ENCODE measurements around the gene CHCHD6.

Gene CHCHD6

DNA sequence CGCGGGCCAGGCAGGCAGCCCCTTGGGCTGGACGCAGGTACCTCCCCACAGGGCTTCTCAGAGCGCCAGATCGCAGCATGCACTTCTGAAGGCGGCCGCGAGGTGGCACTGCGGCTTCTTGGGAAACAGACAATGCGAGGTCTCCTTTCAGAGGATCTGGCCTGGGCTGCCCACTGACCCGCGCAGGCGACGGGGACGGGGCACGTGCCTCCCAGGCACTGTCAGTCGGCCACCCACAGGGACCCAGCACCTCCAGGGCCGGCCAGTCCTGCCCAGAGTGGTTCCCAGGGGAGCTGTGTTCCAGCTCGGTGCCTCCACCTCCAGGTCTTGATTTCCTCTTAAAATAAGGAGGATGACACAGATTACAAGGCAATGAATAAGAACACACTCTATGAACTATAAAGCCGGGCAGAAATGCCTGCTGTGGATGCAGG is 24.7 kb upstream of the CHCHD6 start:
- TF ChIP-seq GATA1 (IDR thresholded peaks at IDR 0.05; ENCODE audit: low read depth, low read length) (no peak), POLR2A (IDR thresholded peaks at IDR 0.05; ENCODE audit: low read length) (no peak)
- peak; percentile 60 to 76 for DNase-seq

DNA sequence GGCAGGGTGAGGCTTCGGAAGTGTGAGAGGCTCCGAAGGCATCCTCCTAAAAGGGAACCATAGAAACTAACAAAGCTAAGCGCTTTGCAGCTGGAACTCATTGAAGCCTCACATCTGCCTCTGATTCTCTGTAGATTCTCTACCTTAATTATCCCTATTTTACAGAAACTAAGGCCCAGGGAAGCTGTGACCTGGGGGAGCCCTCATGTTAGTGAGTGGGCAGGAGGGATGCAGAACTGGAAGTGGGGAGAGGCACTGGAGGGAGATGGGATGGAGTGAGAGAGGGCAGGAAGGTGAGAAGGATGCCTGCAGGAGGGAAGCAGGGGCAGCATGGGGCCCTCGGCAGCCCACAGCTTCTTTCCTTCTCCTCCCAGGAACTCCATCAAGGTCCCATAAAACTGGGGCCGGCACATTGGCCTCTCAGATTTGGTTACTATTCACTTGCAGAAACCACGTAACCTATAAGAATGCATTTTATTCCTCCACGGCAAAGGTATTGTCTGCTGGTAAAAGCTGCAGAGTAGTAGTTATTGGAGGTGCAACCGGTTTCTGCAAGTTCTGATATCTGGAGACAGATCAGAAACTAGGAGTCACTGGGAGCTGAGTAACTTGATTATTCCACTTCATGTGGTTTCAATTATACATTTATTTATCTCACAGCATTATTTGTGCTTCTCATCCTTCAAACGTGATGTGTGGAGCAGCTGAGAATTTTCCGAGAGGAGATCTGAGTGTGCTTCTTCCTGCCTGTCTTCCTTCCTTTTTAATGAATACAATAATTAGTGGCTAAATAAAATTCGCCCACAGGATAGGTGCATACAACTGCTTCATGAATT is 24.0 kb upstream of the CHCHD6 start:
- TF ChIP-seq POLR2A (IDR thresholded peaks at IDR 0.05; ENCODE audit: low read length) (no peak), GATA1 (IDR thresholded peaks at IDR 0.05; ENCODE audit: low read depth, low read length) (no peak)
- DNase-seq, result no peak

DNA sequence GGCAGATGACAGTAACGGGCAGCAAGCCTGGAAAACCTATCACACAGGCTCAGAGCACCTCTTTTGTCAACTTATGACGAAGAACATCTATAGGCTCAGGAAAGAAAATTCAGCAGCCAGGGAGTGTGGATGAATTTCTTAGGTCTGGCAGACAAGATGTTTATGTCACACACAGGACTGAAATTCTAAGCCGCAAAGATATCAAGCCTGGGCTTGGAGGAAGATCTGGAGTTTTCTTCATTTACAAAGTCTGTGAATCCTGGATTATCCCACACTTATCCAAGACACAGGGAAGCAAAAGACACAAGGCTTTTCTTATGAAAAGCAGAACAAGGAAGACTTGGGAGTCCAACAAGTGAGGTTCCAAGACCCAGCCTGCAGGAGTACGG is 23.4 kb upstream of the CHCHD6 start:
- no peak for TF ChIP-seq GATA1 (IDR thresholded peaks at IDR 0.05; ENCODE audit: low read depth, low read length)
- TF ChIP-seq POLR2A (IDR thresholded peaks at IDR 0.05; ENCODE audit: low read length), result no peak
- no peak for DNase-seq

DNA sequence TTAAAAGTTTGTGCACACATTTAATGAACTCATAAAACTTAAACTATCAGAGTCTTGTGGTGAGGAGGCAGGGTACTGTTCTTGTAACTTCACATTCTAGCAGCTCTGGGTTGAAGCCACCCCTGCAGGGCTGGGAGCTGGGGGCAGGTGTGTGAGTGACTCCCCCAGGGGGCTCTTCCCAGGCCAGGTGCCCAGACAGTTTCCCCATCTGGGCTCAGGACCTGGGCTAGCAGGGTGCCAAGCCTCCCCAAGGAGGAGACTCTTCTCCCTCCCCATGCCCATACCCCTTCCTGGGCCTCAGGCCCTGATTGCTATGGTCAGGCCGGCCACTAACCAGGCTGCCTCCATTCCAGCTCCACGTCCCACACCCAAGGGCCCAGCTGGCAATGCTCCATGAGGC is 22.0 kb upstream of the CHCHD6 start:
- DNase-seq, result no peak

DNA sequence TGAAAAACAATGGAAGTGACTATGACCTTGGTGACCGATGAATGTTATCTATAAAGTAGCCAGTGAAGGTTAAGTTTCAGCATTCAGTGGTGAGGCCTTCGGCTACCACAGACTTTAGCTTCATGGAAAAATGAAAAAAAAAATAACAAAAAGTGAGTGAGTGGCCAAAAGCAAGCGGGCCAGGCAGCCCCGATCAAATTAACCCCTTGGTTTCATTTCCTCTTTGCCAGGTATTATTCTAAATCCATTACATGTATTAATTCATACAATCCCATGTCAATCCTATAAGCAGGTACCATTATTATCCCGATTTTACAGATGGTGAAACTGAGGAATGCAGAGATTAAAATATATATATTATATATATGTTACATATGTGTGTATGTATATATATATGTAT is 21.0 kb upstream of the CHCHD6 start:
- TF ChIP-seq POLR2A (IDR thresholded peaks at IDR 0.05; ENCODE audit: low read length) (no peak), GATA1 (IDR thresholded peaks at IDR 0.05; ENCODE audit: low read depth, low read length) (no peak)
- no peak for DNase-seq

More for the DNA sequence above, 22.0 kb upstream of the CHCHD6 start:
- TF ChIP-seq GATA1 (IDR thresholded peaks at IDR 0.05; ENCODE audit: low read depth, low read length) (no peak), POLR2A (IDR thresholded peaks at IDR 0.05; ENCODE audit: low read length) (no peak)

DNA sequence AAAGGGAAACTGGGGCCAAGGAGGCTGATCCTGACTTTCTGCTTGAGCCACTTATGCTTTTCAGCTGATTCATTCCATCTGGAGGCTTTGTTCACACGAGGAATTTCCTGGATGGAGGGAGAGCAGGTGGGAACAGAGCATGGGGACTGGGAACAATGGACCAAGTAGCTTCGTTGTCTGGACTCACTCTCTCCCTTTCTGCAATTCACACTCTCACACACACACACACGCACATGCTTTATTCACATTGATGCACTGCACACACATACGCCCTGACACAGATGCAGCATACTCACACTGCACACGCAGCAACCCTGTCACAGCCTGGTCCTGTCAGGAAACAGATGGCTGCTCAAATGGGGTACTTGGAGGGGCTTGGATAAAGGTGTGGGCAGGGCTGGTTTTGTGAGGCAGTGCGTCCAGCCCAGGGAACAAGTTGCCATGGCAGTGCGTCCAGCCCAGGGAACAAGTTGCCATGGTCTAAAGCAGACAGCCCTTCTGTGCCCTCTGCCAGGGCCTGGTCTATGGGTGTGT is 19.8 kb upstream of the CHCHD6 start:
- no peak for DNase-seq
- TF ChIP-seq POLR2A (IDR thresholded peaks at IDR 0.05; ENCODE audit: low read length) (no peak), GATA1 (IDR thresholded peaks at IDR 0.05; ENCODE audit: low read depth, low read length) (no peak)

DNA sequence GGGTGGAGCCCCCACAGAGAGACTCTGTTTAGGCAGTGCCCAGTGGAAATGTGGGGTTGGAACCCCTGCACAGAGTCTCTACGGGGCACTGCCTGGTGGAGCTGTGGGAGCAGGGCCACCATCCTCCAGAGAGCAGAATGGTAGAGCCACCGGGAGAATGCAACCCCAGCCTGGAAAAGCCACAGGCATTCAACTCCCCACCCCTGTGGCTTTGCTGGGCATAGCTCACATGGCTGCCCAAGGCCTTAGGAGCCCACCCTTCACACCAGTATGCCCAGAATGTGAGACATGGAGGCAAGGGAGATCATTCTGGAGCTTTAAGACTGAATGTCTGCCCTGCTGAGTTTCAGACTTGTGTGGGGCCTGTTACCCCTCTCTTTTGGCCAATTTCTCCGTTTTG is 19.0 kb upstream of the CHCHD6 start:
- TF ChIP-seq POLR2A (IDR thresholded peaks at IDR 0.05; ENCODE audit: low read length), result no peak
- no peak for TF ChIP-seq GATA1 (IDR thresholded peaks at IDR 0.05; ENCODE audit: low read depth, low read length)
- no peak for DNase-seq

DNA sequence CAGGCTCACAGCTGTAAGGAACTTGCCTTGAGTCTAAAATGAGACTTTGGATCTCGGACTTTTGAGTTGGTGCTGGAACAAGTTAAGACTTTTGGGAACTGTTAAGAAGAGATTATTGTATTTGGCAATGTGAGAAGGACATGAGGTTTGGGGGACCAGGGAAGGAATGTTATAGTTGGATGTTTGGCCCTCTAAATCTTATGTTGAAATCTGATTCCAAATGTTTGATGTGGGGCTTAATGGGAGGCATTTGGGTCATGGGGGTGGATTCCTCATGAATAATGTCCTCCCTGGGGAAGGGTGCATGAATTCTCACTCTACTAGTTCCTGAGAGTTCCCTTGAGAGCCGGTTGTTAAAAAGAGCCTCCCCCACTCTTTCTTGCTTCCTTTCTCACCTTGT is 18.5 kb upstream of the CHCHD6 start:
- TF ChIP-seq GATA1 (IDR thresholded peaks at IDR 0.05; ENCODE audit: low read depth, low read length) (no peak), POLR2A (IDR thresholded peaks at IDR 0.05; ENCODE audit: low read length) (no peak)
- no peak for DNase-seq

DNA sequence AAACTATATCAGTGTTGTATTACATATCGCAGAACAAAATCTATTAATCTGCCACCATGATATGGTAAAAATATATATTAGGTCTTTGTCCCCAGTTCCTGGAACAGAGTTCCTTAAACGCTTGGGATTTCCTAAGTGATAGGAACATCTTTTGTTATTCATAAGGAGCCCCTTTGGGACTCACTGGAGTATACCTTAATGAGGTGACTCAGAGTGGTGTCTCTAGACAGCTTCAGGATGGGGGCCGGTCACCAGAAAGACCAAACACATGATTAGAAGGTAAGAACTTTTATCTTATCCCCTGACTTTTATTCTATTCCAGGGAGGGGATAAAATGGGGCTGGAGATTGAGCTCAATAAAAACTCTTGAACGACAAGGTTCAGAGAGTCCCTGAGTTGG is 12.3 kb upstream of the CHCHD6 start:
- TF ChIP-seq GATA1 (IDR thresholded peaks at IDR 0.05; ENCODE audit: low read depth, low read length) (no peak), POLR2A (IDR thresholded peaks at IDR 0.05; ENCODE audit: low read length) (no peak)
- no peak for DNase-seq

DNA sequence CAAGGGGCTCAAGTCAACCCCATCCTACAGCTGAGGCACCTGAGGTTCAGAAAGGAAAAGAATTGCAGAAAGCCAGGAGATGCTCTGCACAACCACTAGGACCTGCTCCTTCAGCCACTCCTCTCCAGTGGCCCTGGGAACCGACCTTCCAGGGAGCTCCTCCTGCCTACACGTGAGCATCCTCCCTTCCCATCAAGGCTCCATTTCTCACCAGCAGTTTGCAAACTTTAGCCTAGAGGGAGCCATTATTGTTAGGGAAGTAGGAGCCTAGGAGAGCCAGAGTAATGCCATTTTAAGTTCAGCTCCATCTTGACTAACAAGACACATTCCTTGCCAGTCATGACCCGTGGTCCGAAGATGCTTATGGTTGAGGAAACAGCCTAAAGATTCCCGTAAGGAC is 11.2 kb upstream of the CHCHD6 start:
- DNase-seq, result no peak
- no peak for TF ChIP-seq POLR2A (IDR thresholded peaks at IDR 0.05; ENCODE audit: low read length)
- no peak for TF ChIP-seq GATA1 (IDR thresholded peaks at IDR 0.05; ENCODE audit: low read depth, low read length)

DNA sequence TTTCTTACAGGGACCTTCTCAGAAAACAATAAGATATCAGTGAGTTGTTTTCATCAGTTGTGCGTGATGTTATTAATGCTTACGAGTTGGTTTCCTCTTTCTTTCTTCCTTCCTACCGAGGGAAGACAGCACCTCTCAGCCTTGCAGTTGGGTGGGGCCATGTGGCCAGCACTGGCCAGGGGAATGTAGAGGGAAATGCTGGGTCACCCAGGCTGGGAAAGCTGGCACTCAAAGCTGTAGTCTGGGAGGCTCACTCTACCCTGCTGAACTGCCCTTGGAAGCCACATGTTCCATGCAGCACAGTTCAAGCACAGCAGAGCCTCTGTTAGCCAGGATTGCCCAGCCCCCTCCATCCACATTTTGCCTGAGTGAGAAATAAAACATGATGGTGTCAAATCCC is 10.1 kb upstream of the CHCHD6 start:
- no peak for DNase-seq

DNA sequence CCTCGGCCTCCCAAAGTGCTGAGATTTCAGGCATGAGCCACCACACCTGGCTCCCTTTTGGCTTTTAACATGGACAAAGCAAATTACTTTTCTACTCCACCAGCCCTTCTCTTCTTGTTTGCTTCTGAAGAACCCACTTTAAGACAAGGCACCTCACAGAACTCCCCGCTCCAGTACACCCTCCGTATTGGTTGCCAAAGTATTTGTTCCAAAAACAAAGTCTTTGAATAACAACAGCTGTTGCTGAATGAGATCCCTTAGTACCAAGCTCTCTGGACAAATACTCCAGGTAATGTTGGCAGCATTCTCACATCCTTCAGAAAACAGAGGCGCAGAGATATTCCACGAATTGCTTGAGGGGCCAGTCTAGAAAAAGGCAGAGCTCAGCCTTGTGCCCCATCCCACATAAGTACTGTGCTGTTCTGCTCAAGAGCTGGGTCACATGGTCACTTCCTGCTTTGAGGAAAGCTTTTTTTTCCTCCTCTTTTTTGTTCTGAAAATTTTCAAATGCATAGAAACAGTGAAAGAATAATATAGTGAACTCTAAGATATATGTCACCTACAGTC is 7.3 kb upstream of the CHCHD6 start:
- no peak for TF ChIP-seq GATA1 (IDR thresholded peaks at IDR 0.05; ENCODE audit: low read depth, low read length)
- TF ChIP-seq POLR2A (IDR thresholded peaks at IDR 0.05; ENCODE audit: low read length), result no peak

More for the DNA sequence above, 10.1 kb upstream of the CHCHD6 start:
- TF ChIP-seq GATA1 (IDR thresholded peaks at IDR 0.05; ENCODE audit: low read depth, low read length), result no peak
- TF ChIP-seq POLR2A (IDR thresholded peaks at IDR 0.05; ENCODE audit: low read length), result no peak

DNA sequence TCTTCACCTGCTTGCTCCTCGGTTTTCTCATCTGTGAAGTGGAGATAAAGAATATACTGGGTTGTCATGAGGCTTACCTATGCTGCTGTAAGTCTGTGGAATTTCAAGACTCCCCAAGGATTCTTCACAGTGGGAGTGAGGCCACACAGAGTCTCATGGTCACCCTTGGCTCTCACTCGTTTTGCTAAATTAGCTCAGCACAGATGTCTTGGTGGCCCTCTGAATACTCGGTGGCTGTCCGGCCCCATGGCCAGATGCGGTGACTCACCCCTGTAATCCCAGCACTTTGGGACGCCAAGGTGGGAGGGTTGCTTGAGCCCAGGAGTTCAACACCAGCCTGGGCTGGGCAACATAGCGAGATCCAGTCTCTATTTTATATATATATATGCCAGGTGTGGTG is 5.0 kb upstream of the CHCHD6 start:
- no peak for DNase-seq
- TF ChIP-seq POLR2A (IDR thresholded peaks at IDR 0.05; ENCODE audit: low read length), result no peak
- no peak for TF ChIP-seq GATA1 (IDR thresholded peaks at IDR 0.05; ENCODE audit: low read depth, low read length)

More for the DNA sequence above, 7.3 kb upstream of the CHCHD6 start:
- DNase-seq, result no peak

DNA sequence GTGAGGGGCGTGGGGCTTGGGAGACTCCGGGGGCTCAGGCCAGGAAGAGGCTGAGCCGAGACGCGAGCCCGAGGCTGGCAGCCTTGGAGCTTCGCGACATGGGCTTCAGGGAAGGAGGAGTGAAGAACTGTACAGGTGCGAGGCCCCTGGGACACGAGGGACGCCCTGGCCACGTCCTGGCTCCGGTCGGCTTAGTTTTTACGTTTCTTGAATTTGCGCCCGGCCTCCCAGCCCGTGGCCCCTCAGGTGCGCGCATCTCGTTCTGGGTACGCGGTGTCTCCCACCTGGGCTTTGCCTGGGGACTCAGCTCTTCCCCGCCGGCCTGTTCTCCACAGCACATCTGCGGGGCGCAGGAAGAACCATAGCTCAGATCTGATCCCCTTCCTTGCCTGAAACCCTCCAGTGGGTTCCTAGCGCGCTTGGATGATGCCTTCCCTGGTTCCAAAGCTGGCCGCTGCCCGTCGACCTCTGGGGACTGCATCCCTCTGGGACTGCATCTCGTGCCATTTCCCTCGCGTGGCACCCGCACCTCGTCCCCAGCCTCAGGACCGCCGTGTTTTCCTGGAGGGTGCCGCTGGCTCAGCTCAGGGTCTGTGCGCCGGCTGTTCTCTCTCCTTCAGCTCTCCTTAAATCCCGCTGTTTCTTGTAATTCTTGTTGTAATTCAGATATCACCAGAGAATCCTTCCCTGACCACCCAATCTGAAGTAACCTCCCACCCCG is 614 bp downstream of the CHCHD6 start:
- DNase-seq, result no peak
- no peak for TF ChIP-seq GATA1 (IDR thresholded peaks at IDR 0.05; ENCODE audit: low read depth, low read length)
- TF ChIP-seq POLR2A (IDR thresholded peaks at IDR 0.05; ENCODE audit: low read length), result no peak

Measured in erythroblast (primary cell).